Measurements from ENCODE around the gene FHOD1. TPM values are rescaled to one million over a fixed set of nuclear protein-coding genes. Genes with fewer than 3 reads are reported as not detected.

FHOD1 gene
- polyA plus RNA-seq, 3 donors, result 34.4 to 47.7 (median 46.9) TPM

GRCh38 chr16:67226295-67226803, 20.9 kb downstream of the FHOD1 start:
- DNase-seq (ENCODE audit: extremely low read depth in 1 of 11, low read depth in 9 of 11, low spot score in 4 of 11), result peak in 2 of 11 donors; percentile 13 to 31

GRCh38 chr16:67223992-67224391, 23.3 kb downstream of the FHOD1 start:
- no peak for DNase-seq (ENCODE audit: extremely low read depth in 1 of 11, low read depth in 9 of 11, low spot score in 4 of 11)

DNA sequence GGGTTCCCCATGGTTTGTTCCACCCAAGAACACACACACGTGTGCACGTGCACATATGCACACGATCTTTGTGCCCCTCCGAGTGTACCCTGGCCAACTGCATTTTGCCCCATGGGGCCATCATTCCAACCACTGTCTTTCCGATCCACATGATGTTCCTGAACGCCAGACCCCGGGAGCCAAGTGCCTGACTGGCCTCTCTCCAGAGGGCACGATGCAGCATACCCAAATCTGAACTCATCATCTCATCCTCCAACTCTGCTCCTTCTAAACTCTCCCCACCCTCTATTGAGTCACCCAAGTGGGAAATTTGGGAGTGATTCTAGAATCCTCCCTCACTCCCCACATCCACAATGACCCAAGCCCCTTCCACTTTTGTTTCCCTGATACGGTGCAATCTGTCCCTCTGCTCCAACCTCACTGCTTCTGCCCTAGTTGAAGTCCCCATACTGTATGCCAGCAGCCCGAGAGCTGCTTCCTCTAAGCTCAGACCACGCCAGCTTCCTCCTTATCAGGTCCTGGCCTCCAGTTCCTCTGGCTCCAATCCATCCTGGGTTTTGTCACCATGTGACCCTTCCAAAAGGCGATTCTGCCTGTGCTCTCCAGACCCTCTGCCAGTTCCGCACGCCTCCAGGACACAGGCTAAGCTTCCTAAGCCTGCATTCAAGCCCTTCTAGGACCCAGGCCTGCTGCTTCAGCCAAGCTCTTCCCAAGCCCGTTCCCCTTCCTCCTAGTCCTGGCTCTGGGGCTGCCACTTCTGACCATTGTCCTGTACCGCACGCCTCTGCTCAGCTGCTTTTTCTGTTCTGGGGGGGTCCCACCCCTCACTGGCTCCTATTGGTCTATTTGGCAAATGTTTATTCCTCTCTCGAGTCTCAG, 30.4 kb downstream of the FHOD1 start:
- no peak for DNase-seq (ENCODE audit: extremely low read depth in 1 of 11, low read depth in 9 of 11, low spot score in 4 of 11)

DNA sequence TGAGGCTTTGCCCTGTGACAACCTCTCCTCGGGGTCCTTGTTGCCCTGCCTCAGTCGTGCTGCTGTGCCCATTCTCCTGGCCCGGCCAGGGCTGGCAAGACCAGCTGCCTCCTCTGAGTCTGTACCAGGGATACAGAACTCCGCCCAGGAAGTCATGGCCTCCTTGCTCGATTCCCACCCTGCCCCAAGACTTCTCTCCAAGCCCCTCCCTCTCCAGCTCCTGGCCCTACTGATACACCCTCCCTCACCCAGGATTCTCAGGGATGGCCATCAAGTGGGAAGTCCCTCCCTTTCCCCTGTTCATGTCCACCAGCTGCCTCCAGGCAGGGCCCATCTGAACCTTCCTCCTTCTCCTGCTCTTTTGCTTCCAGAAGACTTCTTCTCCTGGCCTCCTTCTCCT, 31.6 kb downstream of the FHOD1 start:
- DNase-seq (ENCODE audit: extremely low read depth in 1 of 11, low read depth in 9 of 11, low spot score in 4 of 11), result no peak

DNA sequence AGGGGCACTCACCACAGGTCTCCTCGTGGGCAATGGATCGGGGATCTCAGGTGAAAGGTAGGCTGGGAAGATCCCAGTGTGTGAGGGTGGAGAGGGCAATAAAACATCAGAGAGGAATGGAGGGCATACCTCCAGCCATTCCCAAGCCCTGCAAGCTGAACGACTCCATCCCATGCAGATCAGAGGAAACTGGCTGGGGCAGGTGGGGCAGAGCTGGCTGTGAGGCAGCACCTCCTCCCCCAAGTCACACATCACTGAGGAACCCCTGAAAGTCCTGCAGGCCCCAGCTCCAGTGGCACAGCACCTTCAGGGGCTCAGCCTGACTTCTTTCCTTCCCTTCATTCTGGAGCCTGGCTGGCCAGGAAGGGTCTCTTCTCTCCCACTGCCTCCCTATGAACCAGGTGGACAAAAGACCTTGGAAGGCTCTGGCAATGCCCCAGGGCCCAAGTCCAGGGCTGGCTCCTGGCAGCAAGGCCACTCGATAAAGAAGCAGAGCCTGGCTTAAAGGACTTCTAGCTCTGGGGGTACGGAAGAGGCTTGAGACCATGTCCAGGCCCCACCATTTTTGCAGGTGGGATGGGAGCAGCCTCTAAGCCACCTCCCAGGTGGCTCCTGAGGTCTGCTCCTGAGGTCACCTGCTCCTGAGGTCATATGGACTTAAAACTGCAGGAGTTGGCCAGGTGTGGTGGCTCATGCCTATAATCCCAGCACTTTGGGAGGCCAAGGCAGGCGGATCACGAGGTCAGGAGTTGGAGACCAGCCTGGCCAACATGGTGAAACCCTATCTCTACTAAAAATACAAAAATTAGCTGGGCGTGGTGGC, 33.9 kb downstream of the FHOD1 start:
- DNase-seq (ENCODE audit: extremely low read depth in 1 of 11, low read depth in 9 of 11, low spot score in 4 of 11), result no peak

DNA sequence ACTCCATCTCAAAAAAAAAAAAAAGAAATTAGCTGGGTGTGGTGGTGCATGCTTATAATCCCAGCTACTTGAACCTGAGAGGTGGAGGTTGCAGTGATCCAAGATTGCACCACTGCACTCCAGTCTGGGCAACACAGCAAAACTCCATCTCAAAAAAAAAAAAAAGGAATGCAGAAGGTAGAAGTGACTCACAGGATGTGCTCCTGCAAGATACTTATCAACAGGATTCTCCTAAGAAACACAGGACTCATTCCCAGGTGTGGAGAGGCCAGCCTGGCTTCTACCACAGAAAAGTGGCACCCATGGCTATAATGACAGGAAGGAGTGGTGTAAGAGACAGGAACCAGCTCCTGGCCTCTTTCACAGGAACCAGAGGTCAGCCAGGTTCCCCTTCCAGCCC, 34.5 kb downstream of the FHOD1 start:
- no peak for DNase-seq (ENCODE audit: extremely low read depth in 1 of 11, low read depth in 9 of 11, low spot score in 4 of 11)

DNA sequence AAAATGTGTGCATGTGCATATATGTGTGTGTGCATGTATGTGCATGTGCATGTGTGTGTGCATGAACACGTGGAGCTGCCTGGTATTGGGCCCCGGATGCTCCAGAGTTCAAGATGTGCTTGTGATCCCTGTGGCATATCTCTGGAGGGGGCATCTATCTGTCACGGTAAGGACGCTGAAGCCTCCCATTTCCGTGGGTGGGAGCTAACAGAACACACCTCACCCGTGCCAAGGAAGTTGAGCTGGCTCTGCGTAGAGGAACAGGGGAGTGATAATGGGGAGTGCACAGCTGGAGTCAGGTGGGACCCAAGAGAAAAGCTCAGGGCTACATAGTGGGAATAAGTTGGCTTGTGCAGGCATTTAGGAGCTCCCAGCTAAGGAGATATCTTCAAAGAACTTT, 35.6 kb downstream of the FHOD1 start:
- DNase-seq (ENCODE audit: extremely low read depth in 1 of 11, low read depth in 9 of 11, low spot score in 4 of 11), result no peak

DNA sequence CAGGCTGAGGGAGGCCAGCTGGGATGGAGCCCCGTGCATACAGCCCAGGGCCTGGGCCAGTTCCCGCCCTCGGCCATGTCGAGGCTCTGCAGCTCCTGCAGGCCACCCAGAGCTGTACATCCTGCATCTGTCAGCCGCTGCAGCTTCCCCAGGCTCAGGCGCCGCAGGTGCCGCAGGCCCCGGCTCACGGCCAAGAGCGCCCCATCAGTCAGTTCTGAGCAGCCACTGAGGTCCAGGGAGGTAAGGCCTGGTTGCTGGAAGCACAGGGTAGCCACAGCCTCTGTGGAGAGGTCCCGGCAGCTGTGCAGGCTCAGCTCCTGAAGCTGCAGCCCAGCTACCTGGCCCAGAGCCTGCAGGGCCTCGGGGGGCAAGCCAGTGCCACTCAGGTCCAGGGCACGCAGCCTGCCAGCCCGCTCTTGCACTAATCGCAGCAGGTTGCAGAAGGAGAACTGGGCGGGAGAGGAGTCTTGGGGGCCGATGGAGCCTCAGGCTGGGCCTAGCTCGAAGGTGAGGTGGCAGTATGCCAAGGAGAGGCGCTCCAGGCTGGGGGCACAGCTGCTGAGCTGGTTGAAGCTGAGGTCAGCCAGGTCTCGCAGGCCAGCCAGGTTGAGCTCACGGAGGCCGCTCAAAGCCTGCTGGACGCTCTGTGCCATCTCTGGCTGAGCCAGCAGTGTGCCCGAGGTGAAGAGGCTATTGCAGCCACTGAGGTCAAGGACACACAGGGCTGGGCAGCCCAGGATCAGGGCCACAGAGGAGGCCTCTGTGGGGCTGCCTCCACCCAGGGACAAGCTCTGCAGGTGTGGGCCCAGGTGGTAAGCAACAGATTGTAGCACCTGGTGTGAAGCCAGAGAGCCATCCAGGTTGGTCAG, 37.0 kb downstream of the FHOD1 start:
- no peak for DNase-seq (ENCODE audit: extremely low read depth in 1 of 11, low read depth in 9 of 11, low spot score in 4 of 11)

DNA sequence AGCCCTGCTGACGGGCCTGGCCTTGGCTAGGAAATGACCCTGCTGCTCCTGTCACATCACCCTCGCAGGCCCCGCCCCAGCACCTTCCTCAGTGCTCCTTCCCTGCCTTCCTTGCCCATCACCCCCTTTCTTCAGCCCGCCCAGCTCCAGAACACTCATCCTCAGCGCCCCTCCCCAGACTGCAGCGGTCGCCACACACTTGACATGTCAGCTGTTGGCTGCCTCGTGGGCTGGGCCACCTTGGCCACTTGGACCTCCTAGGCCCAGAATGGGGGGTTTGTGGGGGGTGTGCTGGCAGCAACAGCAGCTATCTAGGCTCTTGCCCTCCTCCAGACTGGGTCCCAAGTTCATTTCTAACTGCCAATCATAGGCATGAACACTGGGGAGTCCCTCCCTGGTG, 37.7 kb downstream of the FHOD1 start:
- DNase-seq (ENCODE audit: extremely low read depth in 1 of 11, low read depth in 9 of 11, low spot score in 4 of 11), result no peak

GRCh38 chr16:67208154-67208896, 39.0 kb downstream of the FHOD1 start:
- no peak for DNase-seq (ENCODE audit: extremely low read depth in 1 of 11, low read depth in 9 of 11, low spot score in 4 of 11)

DNA sequence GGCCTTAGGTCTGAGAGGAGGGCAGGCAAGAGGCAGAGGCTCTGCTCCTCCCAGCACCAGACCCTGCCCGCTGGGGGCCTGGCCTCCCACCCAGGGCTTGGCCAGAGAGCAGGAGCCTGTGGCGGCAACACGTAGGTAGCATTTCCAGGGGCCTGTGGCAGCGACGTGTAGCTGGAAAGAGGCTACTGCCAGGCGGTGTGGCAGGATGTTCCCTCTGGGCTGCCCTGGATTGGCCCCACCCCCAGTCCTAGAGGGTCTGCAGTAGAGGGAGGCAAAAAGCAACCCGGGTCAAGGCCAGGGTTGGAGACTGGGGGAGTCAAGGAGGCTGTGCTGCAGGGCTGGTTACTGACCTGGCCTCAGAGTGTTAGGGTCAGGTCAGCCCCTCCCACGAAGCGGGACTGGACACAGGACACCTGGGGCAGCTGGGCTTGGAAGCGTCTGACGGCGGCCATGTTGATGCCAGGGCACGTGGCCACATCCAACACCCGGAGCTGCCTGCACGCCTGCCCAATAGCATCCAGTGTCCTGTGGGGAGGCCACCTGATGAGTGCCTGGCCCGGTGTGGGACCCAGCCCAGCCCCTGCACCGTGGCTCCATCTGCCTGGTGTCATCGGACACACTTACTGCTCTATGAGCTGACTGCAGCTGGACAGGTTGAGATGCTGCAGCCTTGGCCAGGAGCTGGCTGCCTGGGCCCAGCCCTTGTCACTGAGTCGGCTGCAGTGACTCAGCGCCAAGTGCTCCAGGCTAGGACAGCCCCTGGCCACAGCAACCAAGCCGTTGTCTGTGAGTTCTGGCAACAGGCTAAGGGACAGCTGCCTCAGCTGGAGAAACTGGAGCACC, 39.8 kb downstream of the FHOD1 start:
- no peak for DNase-seq (ENCODE audit: extremely low read depth in 1 of 11, low read depth in 9 of 11, low spot score in 4 of 11)

GRCh38 chr16:67206838-67207248, 40.4 kb downstream of the FHOD1 start:
- DNase-seq (ENCODE audit: extremely low read depth in 1 of 11, low read depth in 9 of 11, low spot score in 4 of 11), result no peak

GRCh38 chr16:67206129-67206837, 41.0 kb downstream of the FHOD1 start:
- no peak for DNase-seq (ENCODE audit: extremely low read depth in 1 of 11, low read depth in 9 of 11, low spot score in 4 of 11)

GRCh38 chr16:67204076-67204475, 43.2 kb downstream of the FHOD1 start:
- no peak for DNase-seq (ENCODE audit: extremely low read depth in 1 of 11, low read depth in 9 of 11, low spot score in 4 of 11)

DNA sequence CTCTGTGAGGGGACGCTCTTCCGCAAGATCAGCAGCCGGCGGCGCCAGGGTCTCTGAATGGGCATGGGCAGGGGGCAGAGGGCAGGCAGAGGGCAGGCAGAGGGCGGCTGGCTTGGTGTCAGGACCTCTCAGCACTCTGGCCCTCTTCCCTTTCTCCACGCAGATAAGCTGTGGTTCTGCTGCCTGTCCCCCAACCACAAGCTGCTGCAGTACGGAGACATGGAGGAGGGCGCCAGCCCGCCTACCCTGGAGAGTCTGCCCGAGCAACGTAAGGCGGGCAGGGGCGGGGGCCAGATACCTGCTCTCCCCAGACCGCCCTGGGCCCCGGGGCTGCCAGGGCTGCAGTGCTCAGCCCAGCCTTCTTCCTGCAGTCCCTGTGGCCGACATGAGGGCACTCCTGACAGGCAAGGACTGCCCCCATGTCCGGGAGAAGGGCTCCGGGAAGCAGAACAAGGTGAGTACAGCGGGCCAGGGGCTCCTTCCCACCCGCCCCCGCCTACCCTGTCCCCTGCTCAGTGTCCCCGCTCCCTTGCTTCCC, 44.3 kb downstream of the FHOD1 start:
- DNase-seq (ENCODE audit: extremely low read depth in 1 of 11, low read depth in 9 of 11, low spot score in 4 of 11), result no peak

- DNase-seq (ENCODE audit: extremely low read depth in 1 of 11, low read depth in 9 of 11, low spot score in 4 of 11), result no peak
Measured at GRCh38 chr16:67202426-67202825, 44.9 kb downstream of the FHOD1 start.

All from renal cortex interstitium (tissue), 11 donors.